ENCODE measurements around the gene C11orf87.

DNA sequence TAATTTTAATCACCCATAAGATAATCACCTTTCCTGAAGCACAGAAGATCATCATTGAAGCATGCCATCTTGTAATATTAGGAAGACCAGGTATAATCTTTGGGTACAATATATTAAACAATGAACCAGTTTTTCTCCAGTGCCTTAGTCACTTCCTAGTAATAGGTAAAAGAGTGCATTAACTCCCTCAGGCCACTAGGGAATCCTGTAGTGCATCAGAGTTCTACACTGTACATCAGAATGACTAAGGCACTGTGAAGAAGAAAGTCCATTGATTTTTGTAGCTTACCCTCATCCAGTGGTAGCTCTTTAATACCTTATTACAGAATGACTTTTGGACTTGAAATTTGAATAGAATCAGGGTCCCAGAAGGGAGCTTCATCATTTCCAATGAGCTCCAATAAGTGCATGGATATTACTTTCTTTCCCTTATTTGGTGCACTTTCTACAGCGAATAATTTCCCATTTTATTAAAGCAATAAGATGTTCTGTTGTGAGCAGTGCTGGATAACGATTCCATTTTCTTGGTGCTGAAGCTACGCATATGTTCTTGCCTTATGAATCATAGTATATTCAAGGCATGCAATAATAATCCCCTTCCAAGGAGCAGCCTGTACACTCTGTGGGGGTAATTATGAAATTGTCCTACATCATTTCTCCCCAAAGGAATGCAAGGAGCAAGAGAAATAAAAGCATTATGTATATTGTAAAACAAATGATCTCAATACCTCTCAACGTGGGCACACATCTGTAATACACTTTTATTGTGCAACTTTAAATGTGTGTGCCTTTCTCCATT is 4.7 kb downstream of the C11orf87 start:
- TF ChIP-seq, protein P1, sequence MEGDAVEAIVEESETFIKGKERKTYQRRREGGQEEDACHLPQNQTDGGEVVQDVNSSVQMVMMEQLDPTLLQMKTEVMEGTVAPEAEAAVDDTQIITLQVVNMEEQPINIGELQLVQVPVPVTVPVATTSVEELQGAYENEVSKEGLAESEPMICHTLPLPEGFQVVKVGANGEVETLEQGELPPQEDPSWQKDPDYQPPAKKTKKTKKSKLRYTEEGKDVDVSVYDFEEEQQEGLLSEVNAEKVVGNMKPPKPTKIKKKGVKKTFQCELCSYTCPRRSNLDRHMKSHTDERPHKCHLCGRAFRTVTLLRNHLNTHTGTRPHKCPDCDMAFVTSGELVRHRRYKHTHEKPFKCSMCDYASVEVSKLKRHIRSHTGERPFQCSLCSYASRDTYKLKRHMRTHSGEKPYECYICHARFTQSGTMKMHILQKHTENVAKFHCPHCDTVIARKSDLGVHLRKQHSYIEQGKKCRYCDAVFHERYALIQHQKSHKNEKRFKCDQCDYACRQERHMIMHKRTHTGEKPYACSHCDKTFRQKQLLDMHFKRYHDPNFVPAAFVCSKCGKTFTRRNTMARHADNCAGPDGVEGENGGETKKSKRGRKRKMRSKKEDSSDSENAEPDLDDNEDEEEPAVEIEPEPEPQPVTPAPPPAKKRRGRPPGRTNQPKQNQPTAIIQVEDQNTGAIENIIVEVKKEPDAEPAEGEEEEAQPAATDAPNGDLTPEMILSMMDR (IDR thresholded peaks at IDR 0.05), result no peak
- no peak for TF ChIP-seq POLR2A (IDR thresholded peaks at IDR 0.05)

All from lower leg skin (tissue), 3 donors.